Measurements from ENCODE around the gene ARRDC4. TPM values are rescaled to one million over a fixed set of nuclear protein-coding genes. Genes with fewer than 3 reads are reported as not detected.
A peak's percentile ranks its signal among the peaks of the same experiment; 100 is the strongest.

ARRDC4 gene
- total RNA-seq, 4 donors from 2014 or later = 35.9 to 188 (median 70.7) TPM

DNA sequence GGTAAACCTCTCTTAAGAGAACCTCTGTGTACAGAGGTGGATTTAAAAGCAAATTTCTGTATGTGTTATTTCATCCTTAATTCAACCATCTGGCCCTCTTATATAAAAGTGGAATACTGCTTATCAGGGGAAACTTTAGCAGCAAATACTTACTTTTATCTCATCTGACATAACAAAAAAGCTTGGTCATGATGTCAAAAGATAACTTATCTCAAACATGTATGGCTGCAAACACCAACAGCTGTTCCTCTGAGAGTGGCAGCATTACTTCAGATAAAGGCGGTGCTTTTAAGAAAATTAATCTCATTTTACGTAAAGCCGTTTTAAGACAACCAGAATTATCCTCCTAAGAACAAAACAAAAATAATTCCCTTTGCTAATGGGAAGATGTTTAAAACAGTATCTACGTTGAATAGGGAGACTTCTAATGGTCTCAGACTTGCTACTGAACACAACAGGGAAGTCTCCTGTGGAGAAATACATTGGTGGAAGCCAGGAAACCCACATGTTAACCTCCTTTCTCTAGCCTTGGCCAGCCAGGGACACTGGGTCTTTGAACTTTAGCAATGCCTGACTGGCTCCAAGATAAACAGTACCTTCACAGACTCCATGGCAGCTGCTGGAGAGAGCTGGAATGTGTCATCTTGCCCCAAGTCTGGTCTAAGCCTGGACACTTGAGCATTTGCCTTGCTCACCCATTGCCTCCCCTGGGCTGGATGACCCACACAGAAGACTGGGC, 18.1 kb downstream of the ARRDC4 start:
- Histone ChIP-seq H3K27ac (peak overlapping the region in 2 of 4 donors; percentile 25 to 50), H3K27me3 (no peaks in the 10 kb centered on the region), H3K9me3 (no peaks in the 10 kb centered on the region), H3K4me1 (peaks cover 0 to 7% (median 0%) of the 10 kb centered on the region in 4 donors), H3K4me3 (no peak overlapping the region), H3K36me3 (peaks cover 0 to 7% (median 0%) of the 10 kb centered on the region in 4 donors)
- intact Hi-C loops (cut with DNase I; ENCODE audit: low total_unique reads) (no loop called here), in situ Hi-C loops (cut with MboI; ENCODE audit: low pct_ligation_motif_present in 1 of 4, low pct_unique_long_range_greater_than_20kb in 1 of 4, low sequenced_read_pairs in 3 of 4) (no loop called here)
- whole genome bisulfite sequencing, 2 donors (ENCODE audit: low coverage in 1 of 2) = 63 to 100% methylated on average over 3 to 4 of the region's 4 CpGs
- TF ChIP-seq EP300 (IDR thresholded peaks at IDR 0.05; ENCODE audit: low read depth) (no peak), POLR2AphosphoS5 (IDR thresholded peaks at IDR 0.05) (no peak), POLR2A (IDR thresholded peaks at IDR 0.05) (no peak)
- TF ChIP-seq, protein P1, sequence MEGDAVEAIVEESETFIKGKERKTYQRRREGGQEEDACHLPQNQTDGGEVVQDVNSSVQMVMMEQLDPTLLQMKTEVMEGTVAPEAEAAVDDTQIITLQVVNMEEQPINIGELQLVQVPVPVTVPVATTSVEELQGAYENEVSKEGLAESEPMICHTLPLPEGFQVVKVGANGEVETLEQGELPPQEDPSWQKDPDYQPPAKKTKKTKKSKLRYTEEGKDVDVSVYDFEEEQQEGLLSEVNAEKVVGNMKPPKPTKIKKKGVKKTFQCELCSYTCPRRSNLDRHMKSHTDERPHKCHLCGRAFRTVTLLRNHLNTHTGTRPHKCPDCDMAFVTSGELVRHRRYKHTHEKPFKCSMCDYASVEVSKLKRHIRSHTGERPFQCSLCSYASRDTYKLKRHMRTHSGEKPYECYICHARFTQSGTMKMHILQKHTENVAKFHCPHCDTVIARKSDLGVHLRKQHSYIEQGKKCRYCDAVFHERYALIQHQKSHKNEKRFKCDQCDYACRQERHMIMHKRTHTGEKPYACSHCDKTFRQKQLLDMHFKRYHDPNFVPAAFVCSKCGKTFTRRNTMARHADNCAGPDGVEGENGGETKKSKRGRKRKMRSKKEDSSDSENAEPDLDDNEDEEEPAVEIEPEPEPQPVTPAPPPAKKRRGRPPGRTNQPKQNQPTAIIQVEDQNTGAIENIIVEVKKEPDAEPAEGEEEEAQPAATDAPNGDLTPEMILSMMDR (IDR thresholded peaks at IDR 0.05) = no peak
- DNase-seq = no peak

DNA sequence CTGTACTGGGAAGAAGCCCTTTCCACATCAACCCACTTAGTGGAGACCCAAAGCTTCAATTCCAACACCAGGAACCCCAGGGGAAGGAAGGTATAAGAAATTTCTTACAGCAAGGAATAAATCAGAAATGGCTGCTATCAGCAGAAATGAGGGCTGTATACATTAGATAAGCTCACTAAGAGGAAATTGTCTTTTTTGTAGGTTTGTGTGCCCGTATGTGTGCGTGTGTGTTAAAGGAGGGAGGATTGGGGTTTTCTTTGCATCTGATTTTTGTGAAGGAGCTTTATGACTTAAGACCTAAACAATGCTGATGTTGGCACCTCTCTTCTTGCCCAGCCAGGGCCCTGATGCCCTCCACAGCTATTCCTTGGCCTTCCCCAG, 18.6 kb downstream of the ARRDC4 start:
- Histone ChIP-seq H3K27ac (peak overlapping the region in 2 of 4 donors; percentile 25 to 44), H3K4me1 (peaks cover 0 to 7% (median 0%) of the 10 kb centered on the region in 4 donors), H3K36me3 (peaks cover 0 to under 1% (median 0%) of the 10 kb centered on the region in 4 donors), H3K27me3 (no peaks in the 10 kb centered on the region), H3K9me3 (no peaks in the 10 kb centered on the region), H3K4me3 (no peak overlapping the region)
- TF ChIP-seq, protein P1 (IDR thresholded peaks at IDR 0.05) = no peak
- TF ChIP-seq POLR2A (IDR thresholded peaks at IDR 0.05) (no peak), EP300 (IDR thresholded peaks at IDR 0.05; ENCODE audit: low read depth) (no peak), POLR2AphosphoS5 (IDR thresholded peaks at IDR 0.05) (no peak)
- no peak for DNase-seq
- 83 to 89% methylated on average over 2 of the region's 2 CpGs for WGBS, 2 donors (ENCODE audit: low coverage in 1 of 2)
- in situ Hi-C loops (cut with MboI; ENCODE audit: low pct_ligation_motif_present in 1 of 4, low pct_unique_long_range_greater_than_20kb in 1 of 4, low sequenced_read_pairs in 3 of 4) = no loop called here
- intact Hi-C loops (cut with DNase I; ENCODE audit: low total_unique reads) = no loop called here

- DNase-seq = no peak
- Histone ChIP-seq H3K4me3 (no peak overlapping the region), H3K27ac (peak overlapping the region in 1 of 4 donors; percentile 36), H3K27me3 (no peaks in the 10 kb centered on the region), H3K9me3 (no peaks in the 10 kb centered on the region), H3K36me3 (no peaks in the 10 kb centered on the region), H3K4me1 (peaks cover 0 to 7% (median 0%) of the 10 kb centered on the region in 4 donors)
- TF ChIP-seq POLR2AphosphoS5 (IDR thresholded peaks at IDR 0.05) (no peak), POLR2A (IDR thresholded peaks at IDR 0.05) (no peak), EP300 (IDR thresholded peaks at IDR 0.05; ENCODE audit: low read depth) (no peak)
- TF ChIP-seq, protein P1 (IDR thresholded peaks at IDR 0.05) = no peak
- intact Hi-C loops (cut with DNase I; ENCODE audit: low total_unique reads) = no loop called here
- in situ Hi-C loops (cut with MboI; ENCODE audit: low pct_ligation_motif_present in 1 of 4, low pct_unique_long_range_greater_than_20kb in 1 of 4, low sequenced_read_pairs in 3 of 4) = no loop called here
- 87% methylated on average over 3 of the region's 3 CpGs; no CpG with 5 or more reads in 1 of the 2 donors for WGBS, 2 donors (ENCODE audit: low coverage in 1 of 2)
Observed at GRCh38 chr15:97981058-97981457, 20.6 kb downstream of the ARRDC4 start.

- Histone ChIP-seq H3K27ac (peak overlapping the region in 1 of 4 donors; percentile 36), H3K4me1 (peaks cover 0 to 7% (median 0%) of the 10 kb centered on the region in 4 donors), H3K9me3 (peaks cover 0 to under 1% of the 10 kb centered on the region in 2 donors), H3K36me3 (no peaks in the 10 kb centered on the region), H3K27me3 (no peaks in the 10 kb centered on the region), H3K4me3 (no peak overlapping the region)
- DNase-seq = no peak
- 80% methylated on average over 1 of the region's 1 CpG; no CpG with 5 or more reads in 1 of the 2 donors for WGBS, 2 donors (ENCODE audit: low coverage in 1 of 2)
- in situ Hi-C loops (cut with MboI; ENCODE audit: low pct_ligation_motif_present in 1 of 4, low pct_unique_long_range_greater_than_20kb in 1 of 4, low sequenced_read_pairs in 3 of 4) (no loop called here), intact Hi-C loops (cut with DNase I; ENCODE audit: low total_unique reads) (no loop called here)
- TF ChIP-seq EP300 (IDR thresholded peaks at IDR 0.05; ENCODE audit: low read depth) = no peak
- TF ChIP-seq POLR2AphosphoS5 (IDR thresholded peaks at IDR 0.05) = no peak
- TF ChIP-seq POLR2A (IDR thresholded peaks at IDR 0.05) = no peak
- TF ChIP-seq, protein P1 (IDR thresholded peaks at IDR 0.05) = no peak
Observed at GRCh38 chr15:97981758-97982157, 21.3 kb downstream of the ARRDC4 start.

All from transverse colon (tissue), 4 donors.